ENCODE results near the gene ADIRF. TPM values are rescaled to one million over a fixed set of nuclear protein-coding genes. Genes with fewer than 3 reads are reported as not detected.
"Not testable (repeated sequence)": the region's sequence is repeated elsewhere in the genome, so short reads cannot be mapped to it uniquely, and the experiment has no call there.

ADIRF gene
- total RNA-seq, 1 donor from 2014 or later = 543 TPM

DNA sequence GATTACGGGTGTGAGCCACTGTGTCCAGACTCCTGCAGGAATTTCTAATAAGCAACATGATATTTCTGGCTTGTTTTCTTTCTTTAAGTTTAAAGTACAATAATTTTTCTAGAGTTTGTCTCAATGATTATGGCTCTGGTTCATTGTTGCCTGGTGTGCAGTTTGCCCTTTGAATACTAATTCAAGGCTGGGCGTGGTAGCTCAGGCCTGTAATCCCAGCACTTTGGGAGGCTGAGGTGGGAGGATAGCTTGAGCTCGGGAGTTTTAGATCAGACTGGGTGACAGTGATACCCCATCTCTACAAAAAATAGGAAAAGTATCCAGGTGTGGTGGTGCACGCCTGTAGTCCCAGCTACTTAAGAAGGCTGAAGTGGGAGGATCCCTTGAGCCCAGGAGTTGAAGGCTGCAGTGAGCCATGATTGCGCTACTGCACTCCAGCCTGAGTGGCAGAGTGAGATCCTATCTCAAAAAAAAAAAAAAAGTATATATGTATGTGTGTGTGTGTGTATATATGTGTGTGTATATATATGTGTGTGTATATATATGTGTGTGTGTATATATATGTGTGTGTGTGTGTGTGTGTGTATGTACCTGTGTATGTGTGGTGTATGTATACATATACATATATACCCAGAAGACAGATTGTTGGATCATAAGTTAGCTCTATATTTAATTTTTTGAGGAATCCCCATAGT is 8.2 kb downstream of the ADIRF start:
- DNase-seq (ENCODE audit: low spot score) = no peak

DNA sequence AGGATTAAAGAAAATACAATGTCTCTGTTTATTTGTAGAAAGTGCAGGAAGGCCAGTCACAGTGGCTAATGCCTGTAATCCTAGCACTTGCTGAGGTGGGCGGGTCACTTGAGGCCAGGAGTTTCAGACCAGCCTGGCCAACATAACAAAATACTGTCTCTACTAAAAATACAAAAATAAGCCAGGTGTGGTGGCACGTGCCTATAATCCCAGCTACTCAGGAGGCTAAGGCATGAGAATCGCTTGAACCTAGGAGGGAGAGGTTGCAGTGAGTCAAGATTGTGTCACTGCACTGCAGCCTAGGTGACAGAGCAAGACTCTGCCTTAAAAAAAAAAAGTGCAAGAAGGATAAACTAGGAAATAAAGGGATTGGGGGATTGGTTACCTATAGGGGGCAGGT is 10.2 kb downstream of the ADIRF start:
- DNase-seq (ENCODE audit: low spot score) = not testable (repeated sequence)

DNA sequence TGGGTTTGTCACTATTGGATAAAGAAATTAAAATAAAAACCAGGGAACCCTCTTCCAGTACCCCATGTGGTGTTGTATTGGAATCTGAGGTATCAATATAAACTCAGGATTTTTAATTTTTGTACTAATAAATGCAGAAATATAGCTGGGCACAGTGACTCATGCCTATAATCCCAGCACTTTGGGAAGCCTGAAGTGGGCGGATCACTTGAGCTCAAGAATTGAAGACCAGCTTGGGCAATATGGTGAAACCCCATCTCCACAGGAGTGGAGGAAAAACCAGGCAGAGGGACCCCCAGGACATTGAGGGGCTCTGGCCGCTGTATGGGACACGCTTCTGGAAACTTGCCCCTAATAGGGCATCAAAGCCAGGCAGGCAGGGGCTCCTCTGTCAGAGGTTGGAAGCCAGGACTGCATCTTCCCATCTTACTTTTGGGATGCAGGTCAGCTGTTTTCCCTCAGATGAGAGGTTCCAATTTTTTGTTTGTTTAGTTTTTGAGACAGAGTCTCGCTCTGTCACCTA is 11.1 kb downstream of the ADIRF start:
- DNase-seq (ENCODE audit: low spot score) = no peak

DNA sequence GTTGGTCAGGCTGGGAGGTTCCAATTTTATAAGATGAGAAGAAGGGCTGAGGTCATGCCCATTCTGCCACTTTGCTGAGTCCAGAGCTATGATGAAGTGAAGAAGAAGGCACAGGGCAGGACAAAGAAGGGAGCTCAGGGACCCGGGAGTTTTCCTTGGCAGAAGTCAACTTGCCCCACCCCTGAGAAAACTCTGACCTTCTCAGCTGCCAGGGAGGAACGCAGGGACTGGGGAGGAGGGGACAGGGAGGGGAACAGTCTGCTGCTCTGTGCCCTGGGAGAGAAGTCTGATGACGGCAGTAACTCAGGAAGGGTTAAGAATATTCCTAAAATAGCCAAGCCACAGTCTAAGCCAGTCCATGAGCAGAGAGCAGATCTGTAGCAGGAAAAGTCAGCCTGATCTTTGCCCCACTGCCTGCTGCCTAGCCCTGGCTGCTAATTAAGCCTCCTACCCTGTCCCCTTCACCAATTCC is 11.7 kb downstream of the ADIRF start:
- no peak for DNase-seq (ENCODE audit: low spot score)

DNA sequence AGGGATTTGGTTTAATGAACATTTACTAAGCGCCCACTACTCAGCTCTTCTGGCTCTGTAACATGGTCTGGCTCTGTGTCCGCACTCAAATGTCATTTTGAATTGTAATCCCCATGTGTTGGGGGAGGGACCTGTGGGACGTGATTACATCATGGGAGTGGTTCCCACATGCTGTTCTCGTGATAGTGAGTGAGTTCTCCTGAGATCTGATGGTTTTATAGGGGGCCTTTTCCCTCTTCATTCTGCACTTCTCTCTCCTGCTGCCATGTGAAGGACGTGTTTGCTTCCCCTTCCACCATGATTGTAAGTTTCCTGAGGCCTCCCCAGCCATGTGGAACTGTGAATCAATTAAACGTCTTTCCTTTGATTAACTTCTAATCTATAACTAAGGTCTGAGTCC is 12.7 kb downstream of the ADIRF start:
- not testable (repeated sequence) for DNase-seq (ENCODE audit: low spot score)

DNA sequence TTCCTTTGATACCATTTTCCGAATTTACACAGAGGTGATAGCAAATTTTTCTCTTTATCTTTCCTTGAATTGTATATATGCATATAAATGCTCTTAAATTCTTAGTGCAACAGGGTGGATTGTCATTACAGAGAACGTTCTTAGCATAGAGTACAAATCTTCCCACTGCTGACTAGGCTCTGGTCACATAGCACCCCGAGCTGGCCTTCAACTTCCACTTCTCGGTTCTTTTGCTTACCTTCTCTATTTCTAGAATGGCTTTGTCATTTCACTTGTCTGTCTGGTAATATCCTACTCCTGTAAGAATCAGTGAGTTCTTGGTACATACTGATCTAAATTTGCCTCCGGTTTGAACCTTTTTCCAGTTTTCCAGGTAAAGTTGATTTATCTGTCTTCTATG is 13.4 kb downstream of the ADIRF start:
- no peak for DNase-seq (ENCODE audit: low spot score)

DNA sequence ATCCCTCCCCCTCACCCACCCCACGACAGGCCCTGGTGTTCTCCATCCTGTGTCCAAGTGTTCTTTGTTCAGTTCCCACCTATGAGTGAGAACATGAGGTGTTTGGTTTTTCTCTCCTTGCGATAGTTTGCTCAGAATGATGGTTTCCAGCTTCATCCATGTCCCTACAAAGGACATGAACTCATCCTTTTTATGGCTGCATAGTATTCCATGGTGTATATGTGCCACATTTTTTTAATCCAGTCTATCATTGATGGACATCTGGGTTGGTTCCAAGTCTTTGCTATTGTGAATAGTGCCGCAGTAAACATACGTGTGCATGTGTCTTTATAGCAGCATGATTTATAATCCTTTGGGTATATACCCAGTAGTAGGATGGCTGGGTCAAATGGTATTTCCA is 16.2 kb downstream of the ADIRF start:
- not testable (repeated sequence) for DNase-seq (ENCODE audit: low spot score)

DNA sequence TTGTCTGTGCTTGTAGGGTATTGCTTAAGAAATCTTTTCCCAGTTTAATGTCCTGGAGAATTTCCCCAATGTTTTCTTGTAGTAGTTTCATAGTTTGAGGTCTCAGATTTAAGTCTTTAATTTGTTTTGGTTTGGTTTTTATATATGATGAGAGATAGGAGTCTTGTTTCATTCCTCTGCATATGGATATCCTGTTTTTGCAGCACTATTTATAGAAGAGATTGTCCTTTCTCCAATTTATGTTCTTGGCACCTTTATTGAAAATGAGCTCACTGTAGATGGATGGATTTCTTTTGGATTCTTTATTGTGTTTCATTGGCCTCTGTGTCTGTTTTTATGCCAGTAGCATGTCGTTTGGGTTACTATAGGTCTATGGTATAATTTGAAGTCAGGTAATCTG is 20.2 kb downstream of the ADIRF start:
- no peak for DNase-seq (ENCODE audit: low spot score)

DNA sequence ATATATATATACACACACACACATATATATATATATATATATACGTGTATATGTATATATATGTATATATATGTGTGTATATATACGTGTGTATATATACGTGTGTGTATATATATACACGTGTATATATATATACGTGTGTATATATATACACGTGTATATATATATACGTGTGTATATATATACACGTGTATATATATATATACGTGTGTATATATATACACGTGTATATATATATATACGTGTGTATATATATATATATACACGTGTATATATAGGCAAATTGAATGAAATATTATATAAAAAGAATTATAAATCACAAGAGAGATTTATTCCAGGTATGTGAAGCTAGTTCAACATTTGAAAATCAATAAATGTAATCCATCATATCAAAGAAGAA is 23.1 kb downstream of the ADIRF start:
- DNase-seq (ENCODE audit: low spot score) = not testable (repeated sequence)

DNA sequence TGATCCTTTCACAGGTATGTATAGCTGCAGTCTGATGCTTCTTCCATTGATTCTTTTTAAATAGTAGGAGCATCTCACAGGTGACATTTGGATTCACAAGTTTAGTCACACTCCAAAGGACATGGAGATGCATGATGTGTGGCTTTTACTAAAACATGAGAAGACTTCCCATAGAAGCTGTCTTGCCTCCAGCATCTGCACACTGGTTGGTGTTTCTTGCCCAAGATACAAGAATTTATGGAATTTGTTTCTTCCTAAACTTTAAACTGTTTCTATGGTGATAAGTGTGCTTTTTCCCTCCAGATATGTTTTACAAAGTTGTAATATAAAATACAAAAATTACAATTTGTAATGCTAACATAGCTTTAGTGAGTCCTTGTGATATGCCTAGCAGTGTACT is 24.2 kb downstream of the ADIRF start:
- no peak for DNase-seq (ENCODE audit: low spot score)

DNA sequence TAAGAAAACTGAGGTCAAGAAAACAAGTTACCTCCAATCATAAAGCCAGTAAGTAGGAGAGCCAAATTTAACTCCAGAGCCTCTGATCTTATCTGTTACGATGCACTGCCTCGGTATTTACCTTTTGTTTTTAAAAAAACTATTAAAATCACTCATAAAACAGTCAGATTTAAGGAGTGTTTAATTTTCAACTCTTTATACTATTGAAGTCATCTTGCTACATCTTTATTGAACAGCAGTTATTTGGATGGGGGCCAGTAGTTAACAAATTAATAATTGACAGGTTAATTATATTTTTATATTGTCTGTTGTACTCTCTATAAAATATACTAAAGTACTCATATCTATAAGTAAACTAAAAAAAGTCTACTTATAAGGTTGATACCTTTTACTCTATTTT is 24.6 kb downstream of the ADIRF start:
- DNase-seq (ENCODE audit: low spot score) = no peak

DNA sequence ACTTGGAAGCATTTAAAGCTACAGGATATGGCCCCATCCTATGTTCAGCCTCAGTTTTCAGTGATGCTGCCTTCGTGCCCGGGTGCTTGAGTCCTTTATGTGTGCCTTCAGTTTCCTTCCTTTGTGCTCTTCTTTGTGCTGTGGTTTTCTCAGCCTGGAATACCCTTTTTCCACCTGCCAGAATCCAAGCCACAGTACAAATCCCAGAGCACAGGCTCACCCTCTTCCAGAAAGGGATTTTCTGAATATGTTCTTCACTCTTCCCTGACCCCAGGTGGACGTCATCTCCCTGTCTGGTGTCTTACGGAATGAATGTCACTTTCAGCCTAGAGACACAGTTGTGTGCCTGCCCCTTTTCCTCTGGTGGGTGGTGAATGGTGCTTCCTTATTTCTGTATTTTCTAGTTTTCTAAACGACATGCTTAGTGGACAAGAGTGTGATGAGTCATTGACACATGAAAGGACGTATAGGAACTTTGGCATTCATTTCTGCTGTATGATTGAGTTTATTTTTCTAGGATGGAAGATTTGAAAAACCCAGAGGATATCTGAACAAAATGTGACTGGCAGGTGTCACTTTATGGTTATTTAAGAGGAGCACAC is 31.6 kb downstream of the ADIRF start:
- not testable (repeated sequence) for DNase-seq (ENCODE audit: low spot score)

DNA sequence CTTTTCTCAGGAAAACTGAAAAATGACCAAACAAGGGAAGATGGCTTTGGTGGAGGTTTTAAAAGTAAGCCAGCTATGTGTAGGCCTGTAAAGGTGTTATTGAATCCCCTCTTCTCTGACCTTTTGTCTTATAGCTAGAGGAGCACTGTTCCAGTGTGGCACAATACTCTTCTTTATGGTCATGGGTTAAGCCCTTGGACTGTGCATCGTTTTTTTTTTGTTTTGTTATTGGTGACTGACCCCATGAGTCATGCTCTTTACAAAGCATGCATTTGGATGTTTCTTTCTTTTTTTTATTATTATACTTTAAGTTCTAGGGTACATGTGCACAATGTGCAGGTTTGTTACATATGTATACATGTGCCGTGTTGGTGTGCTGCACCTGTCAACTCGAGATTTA is 32.2 kb downstream of the ADIRF start:
- no peak for DNase-seq (ENCODE audit: low spot score)

DNA sequence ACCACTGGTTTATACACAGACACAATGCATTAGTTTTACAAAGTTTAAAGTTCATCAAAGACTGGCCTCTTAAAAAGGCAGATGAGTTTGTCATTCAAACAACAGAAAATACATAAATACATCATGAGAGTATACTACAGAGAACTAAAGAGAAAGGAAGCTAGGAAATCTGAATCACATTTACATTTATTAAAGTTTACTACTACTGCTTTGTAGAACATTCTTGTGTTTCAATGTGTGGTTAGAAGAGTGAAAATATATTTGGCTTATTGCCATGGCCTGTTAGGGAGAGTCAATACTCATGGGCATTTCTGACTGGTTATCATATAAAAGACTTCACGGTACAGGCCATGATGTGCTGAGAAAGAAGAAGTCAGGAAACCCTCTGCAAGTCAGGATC is 38.8 kb downstream of the ADIRF start:
- DNase-seq (ENCODE audit: low spot score) = not testable (repeated sequence)

DNA sequence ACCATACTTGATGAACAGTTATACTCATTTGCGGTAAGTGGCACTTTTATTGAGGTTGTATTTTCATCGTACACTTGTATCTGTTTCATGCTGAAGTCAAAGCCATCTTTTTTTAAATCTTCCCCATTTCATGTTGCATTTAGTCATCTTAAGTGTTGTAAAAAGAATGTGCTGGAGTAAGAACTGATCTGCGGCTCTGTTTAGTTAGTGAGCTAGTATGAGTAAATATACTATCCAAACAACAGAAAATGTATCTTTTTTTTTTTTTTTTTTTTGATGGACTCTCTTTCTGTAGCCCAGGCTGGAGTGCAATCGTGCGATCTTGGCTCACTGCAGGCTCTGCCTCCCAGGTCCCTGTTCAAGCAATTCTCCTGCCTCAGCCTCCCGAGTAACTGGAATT is 39.4 kb downstream of the ADIRF start:
- not testable (repeated sequence) for DNase-seq (ENCODE audit: low spot score)

DNA sequence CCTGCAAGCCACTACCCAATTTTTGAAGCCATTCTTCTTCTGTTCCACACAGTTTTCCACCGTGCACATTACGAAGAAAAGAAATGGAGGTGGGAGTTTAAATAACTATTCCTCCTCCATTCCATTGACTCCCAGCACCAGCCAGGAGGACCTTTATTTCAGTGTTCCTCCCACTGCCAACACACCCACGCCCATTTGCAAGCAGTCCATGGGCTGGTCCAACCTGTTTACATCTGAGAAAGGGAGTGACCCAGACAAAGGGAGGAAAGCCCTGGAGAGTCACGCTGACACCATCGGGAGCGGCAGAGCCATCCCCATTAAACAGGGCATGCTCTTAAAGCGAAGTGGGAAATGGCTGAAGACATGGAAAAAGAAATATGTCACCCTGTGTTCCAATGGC is 40.0 kb downstream of the ADIRF start:
- DNase-seq (ENCODE audit: low spot score) = not testable (repeated sequence)

DNA sequence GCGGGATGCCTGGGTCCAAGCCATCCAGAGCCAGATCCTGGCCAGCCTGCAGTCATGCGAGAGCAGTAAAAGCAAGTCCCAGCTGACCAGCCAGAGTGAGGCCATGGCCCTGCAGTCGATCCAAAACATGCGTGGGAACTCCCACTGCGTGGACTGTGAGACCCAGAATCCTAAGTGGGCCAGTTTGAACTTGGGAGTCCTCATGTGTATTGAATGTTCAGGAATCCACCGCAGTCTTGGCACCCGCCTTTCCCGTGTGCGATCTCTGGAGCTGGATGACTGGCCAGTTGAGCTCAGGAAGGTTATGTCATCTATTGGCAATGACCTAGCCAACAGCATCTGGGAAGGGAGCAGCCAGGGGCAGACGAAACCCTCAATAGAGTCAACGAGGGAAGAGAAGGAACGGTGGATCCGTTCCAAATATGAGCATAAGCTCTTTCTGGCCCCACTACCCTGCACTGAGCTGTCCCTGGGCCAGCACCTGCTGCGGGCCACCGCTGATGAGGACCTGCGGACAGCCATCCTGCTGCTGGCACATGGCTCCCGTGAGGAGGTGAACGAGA is 40.9 kb downstream of the ADIRF start:
- DNase-seq (ENCODE audit: low spot score) = not testable (repeated sequence)

DNA sequence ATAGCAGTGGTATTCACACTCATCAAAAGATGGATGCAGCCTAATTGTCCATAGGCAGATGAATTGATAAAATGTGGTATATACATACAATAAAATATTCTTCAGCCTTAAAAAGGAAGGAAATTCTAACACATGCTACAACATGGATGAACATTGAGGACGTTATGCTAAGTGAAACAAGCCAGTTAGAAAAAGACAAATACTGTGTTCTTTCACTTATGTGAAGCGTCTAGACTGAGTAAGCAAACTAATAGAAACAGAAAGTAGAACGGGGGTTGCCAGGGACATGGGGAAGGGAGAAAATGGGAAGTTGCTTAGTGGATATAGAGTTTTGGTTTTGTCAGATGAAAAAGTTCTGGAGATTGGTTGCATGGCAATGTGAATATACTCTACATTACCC is 45.2 kb downstream of the ADIRF start:
- DNase-seq (ENCODE audit: low spot score) = not testable (repeated sequence)

DNA sequence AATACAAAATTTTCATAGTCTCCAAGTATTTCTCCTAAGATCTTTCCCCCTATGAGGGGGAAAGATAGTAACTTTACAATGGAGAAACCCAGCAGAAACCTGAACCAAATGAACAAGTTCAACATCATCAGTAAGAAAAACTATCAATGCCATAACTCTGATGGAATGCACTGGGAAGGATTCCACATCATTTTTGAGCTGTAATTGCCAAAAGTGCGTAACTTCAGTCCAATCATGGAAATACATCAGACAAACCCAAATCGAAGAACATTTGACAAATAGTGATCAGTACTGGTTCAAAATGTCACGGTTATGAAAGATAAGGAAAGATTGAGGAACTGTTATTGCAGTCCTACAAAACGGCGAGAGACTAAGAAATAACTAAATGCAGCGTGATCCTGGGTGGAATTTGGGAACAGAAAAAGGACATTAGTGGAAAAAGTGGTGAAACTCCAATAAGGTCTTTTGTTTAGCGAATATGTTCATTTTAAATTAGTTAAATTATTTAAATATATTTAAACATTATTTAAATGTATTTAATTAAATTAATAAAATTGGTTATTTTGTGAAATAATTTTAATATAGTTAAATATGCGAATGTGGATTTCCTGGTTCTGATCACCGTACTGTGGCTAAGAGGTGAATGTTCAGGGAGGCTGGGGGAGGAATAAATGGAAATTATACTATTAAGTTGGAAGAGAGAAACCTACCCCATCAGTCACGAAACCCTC is 46.9 kb downstream of the ADIRF start:
- not testable (repeated sequence) for DNase-seq (ENCODE audit: low spot score)

DNA sequence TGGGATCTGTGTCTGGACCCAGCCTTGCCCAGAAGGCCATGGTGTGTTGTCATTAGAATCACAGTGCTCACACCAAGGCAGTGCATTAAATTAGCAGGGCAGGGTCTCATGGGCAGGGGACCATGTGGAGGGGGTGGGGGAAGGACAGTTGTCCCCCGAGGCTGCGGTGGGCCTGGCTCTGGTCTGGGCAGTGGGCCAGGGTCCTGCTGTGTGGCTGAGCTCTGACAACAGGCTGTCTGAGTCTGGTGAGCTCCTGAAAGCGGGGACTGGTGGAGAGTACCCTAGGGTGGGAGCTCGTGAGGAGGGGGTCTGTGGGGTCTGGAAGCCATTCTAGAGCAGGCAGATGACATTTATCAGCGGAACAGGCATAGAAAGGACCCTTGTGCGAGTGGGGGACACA is 49.8 kb downstream of the ADIRF start:
- DNase-seq (ENCODE audit: low spot score) = not testable (repeated sequence)

DNA sequence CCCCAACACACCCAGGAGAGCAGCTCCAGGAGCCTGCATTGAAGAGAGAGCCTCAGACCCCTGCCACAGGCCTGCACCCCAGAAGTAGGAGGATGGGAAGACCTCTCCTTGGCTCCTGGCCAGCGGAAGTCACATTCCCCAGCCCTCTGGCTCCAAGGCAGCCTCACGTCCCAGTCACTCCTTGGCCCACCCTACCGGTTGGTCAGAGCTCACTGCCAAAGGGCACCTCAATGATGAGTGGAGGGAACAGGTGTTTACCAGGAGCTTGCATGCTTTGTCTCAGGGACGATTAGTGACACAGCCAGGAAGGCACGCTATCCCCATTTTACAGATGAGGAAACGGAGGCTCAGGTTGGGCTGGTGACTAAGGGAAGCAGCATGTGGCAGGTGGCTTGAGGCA is 50.8 kb downstream of the ADIRF start:
- DNase-seq (ENCODE audit: low spot score) = not testable (repeated sequence)

DNA sequence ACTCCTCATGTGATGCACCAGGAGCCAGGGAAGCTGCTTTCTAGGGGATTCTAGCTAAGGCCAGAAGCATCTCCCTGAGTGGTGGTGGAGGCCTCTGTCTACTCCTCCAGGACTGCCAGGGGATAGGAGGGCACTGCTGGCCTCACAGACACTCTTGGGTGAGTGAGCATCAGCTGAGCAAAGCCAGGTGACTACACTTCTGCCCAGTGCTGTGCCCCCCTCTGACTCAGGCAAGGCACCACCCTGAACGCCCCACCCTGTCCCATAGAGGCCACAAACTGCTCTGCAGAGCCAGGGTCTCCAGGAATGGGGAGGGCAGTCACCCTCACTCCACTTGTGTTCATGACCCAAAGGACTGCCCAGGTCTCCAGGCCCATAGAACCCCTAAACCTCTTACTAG is 51.2 kb downstream of the ADIRF start:
- DNase-seq (ENCODE audit: low spot score) = not testable (repeated sequence)

Data from mesenteric fat pad (tissue), 1 donor.